Medulla oblongata (tissue), 1 donor: ENCODE results near the gene C2CD2.
"Not testable (repeated sequence)": the region's sequence is repeated elsewhere in the genome, so short reads cannot be mapped to it uniquely, and the experiment has no call there.

Experiments used
- DNase-seq: peaks from one replicate; pipeline ENCODE4 v3.0.0-alpha.2; 2015; ENCODE audit errors: extremely low spot score

Gene C2CD2

GRCh38 chr21:41975391-41976272 lies 21.8 kb upstream of the C2CD2 start:
- no peak for DNase-seq

- DNase-seq, result no peak
Measured at GRCh38 chr21:41974752-41975053, 20.9 kb upstream of the C2CD2 start.

- DNase-seq, result no peak
Measured at GRCh38 chr21:41973861-41974751, 20.3 kb upstream of the C2CD2 start.

- DNase-seq, result no peak
Measured at GRCh38 chr21:41973427-41973831, 19.6 kb upstream of the C2CD2 start.

GRCh38 chr21:41972511-41973205 lies 18.8 kb upstream of the C2CD2 start:
- no peak for DNase-seq

GRCh38 chr21:41971891-41972290 lies 18.1 kb upstream of the C2CD2 start:
- DNase-seq, result no peak

- no peak for DNase-seq
Measured at GRCh38 chr21:41970751-41971653, 17.2 kb upstream of the C2CD2 start.

- no peak for DNase-seq
Measured at GRCh38 chr21:41970106-41970391, 16.2 kb upstream of the C2CD2 start.

GRCh38 chr21:41967708-41968107 lies 13.9 kb upstream of the C2CD2 start:
- DNase-seq, result no peak

GRCh38 chr21:41966872-41967621 lies 13.2 kb upstream of the C2CD2 start:
- no peak for DNase-seq

- DNase-seq, result no peak
Measured at GRCh38 chr21:41966041-41966833, 12.4 kb upstream of the C2CD2 start.

GRCh38 chr21:41965461-41966013 lies 11.7 kb upstream of the C2CD2 start:
- no peak for DNase-seq

- DNase-seq, result no peak
Measured at GRCh38 chr21:41965045-41965444, 11.2 kb upstream of the C2CD2 start.

GRCh38 chr21:41964171-41964570 lies 10.4 kb upstream of the C2CD2 start:
- no peak for DNase-seq

- no peak for DNase-seq
Measured at GRCh38 chr21:41962425-41962966, 8.7 kb upstream of the C2CD2 start.

- no peak for DNase-seq
Measured at GRCh38 chr21:41961753-41962152, 7.9 kb upstream of the C2CD2 start.

GRCh38 chr21:41961282-41961701 lies 7.5 kb upstream of the C2CD2 start:
- no peak for DNase-seq

- DNase-seq, result no peak
Measured at GRCh38 chr21:41960386-41960785, 6.6 kb upstream of the C2CD2 start.

GRCh38 chr21:41959697-41960096 lies 5.9 kb upstream of the C2CD2 start:
- not testable (repeated sequence) for DNase-seq
